Cortex of kidney (tissue), 1 donor: ENCODE data around the gene MTCL3.

Experiments
- DNase-seq: peaks from one replicate; lab custom pipeline; 2025; lab: John Stamatoyannopoulos, UW

MTCL3 gene

GRCh38 chr6:127468936-127469335 is 50.2 kb downstream of the MTCL3 start:
- DNase-seq, result no peak

- DNase-seq, result no peak
Observed at GRCh38 chr6:127466416-127466815, 52.7 kb downstream of the MTCL3 start.

GRCh38 chr6:127464881-127465459 is 54.2 kb downstream of the MTCL3 start:
- DNase-seq, result no peak

GRCh38 chr6:127464161-127464880 is 54.8 kb downstream of the MTCL3 start:
- no peak for DNase-seq

GRCh38 chr6:127463056-127463455 is 56.1 kb downstream of the MTCL3 start:
- no peak for DNase-seq

- DNase-seq, result no peak
Observed at GRCh38 chr6:127462376-127462775, 56.8 kb downstream of the MTCL3 start.

GRCh38 chr6:127460465-127460864 is 58.7 kb downstream of the MTCL3 start:
- DNase-seq, result no peak

GRCh38 chr6:127459231-127459641 is 59.9 kb downstream of the MTCL3 start, which contains the start of gene KIAA0408:
Gene KIAA0408 (minus strand): TSS chr6:127459389. CDS start chr6:127453981, 5,408 bp downstream.
- DNase-seq, result no peak

GRCh38 chr6:127458817-127459216 is 60.3 kb downstream of the MTCL3 start:
- no peak for DNase-seq

GRCh38 chr6:127458222-127458621 is 60.9 kb downstream of the MTCL3 start:
- DNase-seq, result no peak

GRCh38 chr6:127457456-127458064 is 61.6 kb downstream of the MTCL3 start:
- DNase-seq, result no peak

- DNase-seq, result no peak
Observed at GRCh38 chr6:127456465-127456864, 62.7 kb downstream of the MTCL3 start.

- DNase-seq, result no peak
Observed at GRCh38 chr6:127453845-127454619, 65.1 kb downstream of the MTCL3 start.

GRCh38 chr6:127452803-127453202 is 66.3 kb downstream of the MTCL3 start:
- DNase-seq, result no peak

GRCh38 chr6:127451388-127451787 is 67.7 kb downstream of the MTCL3 start:
- no peak for DNase-seq

- DNase-seq, result no peak
Observed at GRCh38 chr6:127447780-127448179, 71.4 kb downstream of the MTCL3 start.

GRCh38 chr6:127446356-127446755 is 72.8 kb downstream of the MTCL3 start:
- no peak for DNase-seq

GRCh38 chr6:127441881-127442280 is 77.3 kb downstream of the MTCL3 start:
- no peak for DNase-seq

GRCh38 chr6:127439718-127440117 is 79.4 kb downstream of the MTCL3 start:
- DNase-seq, result no peak

GRCh38 chr6:127436578-127437110 is 82.5 kb downstream of the MTCL3 start:
- no peak for DNase-seq

GRCh38 chr6:127435626-127436220 is 83.4 kb downstream of the MTCL3 start:
- DNase-seq, result no peak

- no peak for DNase-seq
Observed at GRCh38 chr6:127434651-127435050, 84.5 kb downstream of the MTCL3 start.
